Measurements from ENCODE around the gene ZNF169.

- no peak for TF ChIP-seq CTCF (IDR thresholded peaks at IDR 0.05)
- TF ChIP-seq POLR2A (IDR thresholded peaks at IDR 0.05) = no peak
Observed at GRCh38 chr9:94256007-94256406, 3.1 kb upstream of the ZNF169 start.

All from right lobe of liver (tissue), 4 donors.